Activated CD4-positive, alpha-beta memory T cell treated with anti-CD3 and anti-CD28 coated beads, Interleukin-2, amount 10 ng/mL, durations not matched to agents 7 days and 5 days (primary cell): Measurements from ENCODE around the gene PRDM16. TPM values are rescaled to one million over a fixed set of nuclear protein-coding genes. Genes with fewer than 3 reads are reported as not detected.

Experiments used
- CTCF ChIA-PET: fragments of 350-600 bp; sonication (Branson Sonifier 250); formaldehyde crosslinking; loops from one replicate; lab custom pipeline; 2021; ENCODE audit warnings: antibody characterized with exemption, inconsistent platforms; lab: Charles Lee
- POLR2A ChIA-PET: fragments of 350-600 bp; sonication (Branson Sonifier 250); formaldehyde crosslinking; loops from one replicate; lab custom pipeline; 2021; ENCODE audit warnings: antibody characterized with exemption; lab: Charles Lee
- DNase-seq: peaks from one replicate; pipeline ENCODE4 v3.0.0-alpha.2; 2020
- H3K27ac Mint-ChIP-seq: one replicate; pipeline ENCODE4 v1.8.0; 2021; ENCODE audit warnings: mild to moderate bottlenecking, mixed read lengths
- H3K27me3 Mint-ChIP-seq: one replicate; pipeline ENCODE4 v1.8.0; 2021; ENCODE audit warnings: mixed read lengths
- H3K36me3 Mint-ChIP-seq: one replicate; pipeline ENCODE4 v1.8.0; 2021; ENCODE audit warnings: low read depth, mixed read lengths
- H3K4me1 Mint-ChIP-seq: one replicate; pipeline ENCODE4 v1.8.0; 2021; ENCODE audit warnings: mixed read lengths
- H3K4me3 Mint-ChIP-seq: one replicate; pipeline ENCODE4 v1.8.0; 2021; ENCODE audit warnings: mild to moderate bottlenecking, mixed read lengths
- H3K9me3 Mint-ChIP-seq: one replicate; pipeline ENCODE4 v1.8.0; 2021; ENCODE audit warnings: mixed read lengths
- total RNA-seq, 2 experiments: library from RNA; stranded (reverse); gene quantifications; one replicate each; pipeline ENCODE4 v1.2.3, GENCODE V29; 2021

The PRDM16 gene
- total RNA-seq, 2 experiments from 2014 or later: 0.03 to 0.20 TPM

DNA sequence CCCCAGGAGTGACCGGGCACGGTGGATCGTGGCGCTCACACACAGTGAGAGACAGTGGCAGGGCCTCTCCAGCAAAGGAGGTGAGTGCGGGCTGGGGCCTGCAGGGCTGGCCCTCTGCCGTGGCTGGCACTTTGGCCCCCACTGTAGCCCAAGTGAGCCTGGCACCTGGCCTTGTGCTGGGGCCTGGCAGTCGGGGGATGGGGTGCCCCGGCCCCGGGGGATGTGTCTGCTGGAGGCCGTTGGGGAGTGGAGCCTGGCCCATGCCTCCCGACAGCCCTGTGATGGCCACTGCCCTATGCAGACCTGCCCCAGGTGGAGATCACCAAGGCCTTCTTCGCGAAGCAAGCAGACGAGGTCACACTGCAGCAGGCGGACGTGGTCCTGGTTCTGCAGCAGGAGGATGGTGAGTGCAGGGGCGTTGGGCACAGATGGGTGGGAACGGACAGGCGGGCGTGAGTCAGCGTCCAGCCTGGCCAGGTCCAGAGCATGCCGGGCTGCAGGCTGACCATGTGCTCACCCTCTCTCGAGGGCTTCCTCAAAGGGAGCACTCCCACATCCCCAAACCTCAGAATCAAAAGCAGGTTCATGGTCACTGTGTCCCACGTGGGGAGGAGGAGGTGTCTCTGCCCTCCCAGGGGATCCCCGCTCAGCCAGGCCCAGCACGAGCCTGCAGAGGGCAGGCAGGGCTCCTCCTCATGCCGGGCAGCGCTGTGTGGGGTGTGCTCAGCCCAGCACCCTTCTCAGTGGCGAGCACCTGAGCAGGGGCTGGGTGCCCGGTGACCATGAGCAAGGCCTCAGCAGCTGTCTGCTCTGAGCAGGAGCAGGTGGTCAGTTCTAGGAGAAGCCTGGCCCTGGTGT lies 410.7 kb downstream of the PRDM16 start:
- POLR2A ChIA-PET: no interaction called here
- CTCF ChIA-PET: no interaction called here
- no peak overlapping the region for H3K4me3 Mint-ChIP-seq
- no peaks in the 10 kb centered on the region for H3K9me3 Mint-ChIP-seq
- H3K36me3 Mint-ChIP-seq: no peaks in the 10 kb centered on the region
- no peak overlapping the region for H3K27ac Mint-ChIP-seq
- no peaks in the 10 kb centered on the region for H3K4me1 Mint-ChIP-seq
- no peak for DNase-seq
- no peaks in the 10 kb centered on the region for H3K27me3 Mint-ChIP-seq

DNA sequence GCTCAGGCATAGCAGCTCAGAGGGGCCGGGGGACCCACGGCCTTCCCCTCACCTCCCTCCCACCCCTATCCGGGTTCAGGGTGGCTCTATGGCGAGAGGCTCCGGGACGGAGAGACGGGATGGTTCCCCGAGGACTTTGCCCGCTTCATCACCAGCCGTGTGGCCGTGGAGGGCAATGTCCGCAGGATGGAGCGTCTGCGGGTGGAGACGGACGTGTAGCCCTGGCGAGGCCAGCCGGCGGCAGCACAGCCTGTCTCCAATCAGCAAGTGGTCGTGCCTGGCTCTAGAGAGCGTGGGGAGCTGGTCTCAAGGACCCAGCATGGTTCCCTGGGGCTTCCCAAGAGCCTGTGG lies 411.3 kb downstream of the PRDM16 start:
- no peak overlapping the region for H3K27ac Mint-ChIP-seq
- ChIA-PET CTCF (no interaction called here), POLR2A (no interaction called here)
- no peaks in the 10 kb centered on the region for H3K27me3 Mint-ChIP-seq
- H3K9me3 Mint-ChIP-seq: no peaks in the 10 kb centered on the region
- no peak for DNase-seq
- H3K4me3 Mint-ChIP-seq: no peak overlapping the region
- no peaks in the 10 kb centered on the region for H3K36me3 Mint-ChIP-seq
- H3K4me1 Mint-ChIP-seq: no peaks in the 10 kb centered on the region

DNA sequence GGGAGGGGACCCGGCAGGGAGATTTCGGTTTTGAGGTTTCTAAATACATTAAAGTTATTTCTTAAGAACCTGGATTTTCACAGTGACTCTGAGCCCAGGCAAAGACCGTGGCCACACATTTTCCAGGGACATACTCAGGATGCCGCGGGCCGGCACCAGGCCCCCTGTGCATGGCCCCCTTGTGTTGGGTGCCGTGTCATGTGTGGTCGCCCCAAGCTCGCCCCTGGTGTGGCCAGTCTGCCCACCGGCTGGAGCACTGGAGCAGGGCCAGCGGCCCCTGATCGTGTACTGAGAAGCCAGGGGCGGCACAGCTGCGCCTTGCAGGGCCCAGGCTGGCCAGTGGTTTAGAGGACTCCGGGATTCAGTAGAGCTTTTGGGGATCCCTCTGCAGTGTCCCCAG lies 412.0 kb downstream of the PRDM16 start:
- Mint-ChIP-seq H3K27me3 (no peaks in the 10 kb centered on the region), H3K9me3 (no peaks in the 10 kb centered on the region), H3K27ac (no peak overlapping the region), H3K4me3 (no peak overlapping the region), H3K4me1 (no peaks in the 10 kb centered on the region), H3K36me3 (no peaks in the 10 kb centered on the region)
- DNase-seq: no peak
- POLR2A ChIA-PET: no interaction called here
- CTCF ChIA-PET: no interaction called here

DNA sequence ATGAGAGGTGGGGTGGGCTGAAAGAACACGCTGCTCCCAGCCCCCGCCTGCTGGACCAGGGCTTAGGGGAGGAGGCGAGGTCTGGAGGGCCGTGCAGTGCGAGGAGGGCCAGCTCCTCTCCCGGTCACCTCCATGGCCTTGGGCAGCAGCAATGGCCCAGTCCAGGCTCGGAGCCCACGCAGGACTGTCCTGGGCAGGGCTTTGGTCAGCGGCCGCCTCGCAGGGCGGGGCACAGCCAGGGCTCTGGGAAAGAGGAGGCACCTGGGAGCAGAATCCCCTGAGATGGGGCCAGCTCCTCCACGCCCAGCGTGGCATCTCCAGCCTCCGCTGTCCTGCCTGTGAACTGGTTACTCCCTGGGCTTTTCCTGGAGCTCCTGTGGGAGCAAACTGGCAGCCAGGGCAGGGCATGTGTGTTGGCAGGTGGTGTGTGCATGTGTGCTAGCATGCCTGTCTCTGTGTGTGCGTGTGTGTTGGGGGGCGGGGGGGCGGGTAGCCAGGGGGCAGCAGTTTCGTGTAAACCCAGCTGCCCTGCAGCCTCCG lies 412.9 kb downstream of the PRDM16 start:
- Mint-ChIP-seq H3K27me3 (no peaks in the 10 kb centered on the region), H3K27ac (no peak overlapping the region), H3K9me3 (no peaks in the 10 kb centered on the region), H3K36me3 (no peaks in the 10 kb centered on the region), H3K4me3 (no peak overlapping the region), H3K4me1 (no peaks in the 10 kb centered on the region)
- ChIA-PET CTCF (no interaction called here), POLR2A (no interaction called here)
- DNase-seq: no peak

DNA sequence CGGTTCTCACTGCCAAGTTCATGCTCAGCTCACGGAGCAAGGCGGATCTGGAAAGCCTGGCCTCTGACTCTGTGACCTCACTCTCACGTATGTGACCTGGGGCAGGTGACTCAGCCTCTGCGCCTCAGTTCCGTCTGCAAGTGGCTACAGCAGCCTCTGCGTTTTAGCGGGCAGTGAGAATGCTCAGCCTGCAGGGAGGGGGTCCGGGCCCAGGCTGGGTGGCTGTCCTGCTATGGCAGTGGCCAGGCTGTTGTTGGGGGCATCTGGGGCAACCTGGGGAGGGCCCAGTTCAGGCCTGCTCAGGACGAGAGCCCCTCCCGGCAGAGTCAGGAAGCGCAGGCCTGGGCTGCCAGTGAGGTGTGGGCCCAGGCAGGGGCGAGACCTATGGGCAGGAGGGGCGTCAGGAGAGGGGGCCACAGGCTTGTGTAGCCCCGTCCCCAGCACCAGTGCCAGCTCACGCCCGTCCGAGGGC lies 413.4 kb downstream of the PRDM16 start:
- H3K36me3 Mint-ChIP-seq: no peaks in the 10 kb centered on the region
- H3K9me3 Mint-ChIP-seq: no peaks in the 10 kb centered on the region
- no peaks in the 10 kb centered on the region for H3K27me3 Mint-ChIP-seq
- CTCF ChIA-PET: no interaction called here
- H3K4me1 Mint-ChIP-seq: no peaks in the 10 kb centered on the region
- DNase-seq: no peak
- H3K27ac Mint-ChIP-seq: no peak overlapping the region
- no peak overlapping the region for H3K4me3 Mint-ChIP-seq
- POLR2A ChIA-PET: no interaction called here

DNA sequence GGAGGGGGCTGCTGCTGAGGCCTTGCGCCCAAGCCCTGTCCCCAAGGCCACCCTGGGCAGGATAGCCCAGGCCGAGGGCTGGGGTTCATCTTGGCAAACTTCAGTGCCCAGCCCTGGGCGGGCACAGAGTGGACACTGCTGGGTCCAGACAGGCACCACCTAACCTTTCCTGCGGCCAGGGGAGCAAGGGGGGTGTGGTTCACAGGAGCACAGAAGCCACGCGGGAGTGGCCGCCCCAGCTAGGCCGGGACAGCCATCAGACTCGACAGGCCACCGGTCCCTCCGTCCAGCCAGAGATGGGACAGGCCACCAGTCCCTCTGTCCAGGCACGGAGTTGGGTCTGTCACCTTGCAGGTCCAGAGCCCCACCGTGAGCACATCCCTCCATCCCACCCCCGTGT lies 414.4 kb downstream of the PRDM16 start:
- DNase-seq: no peak
- no peak overlapping the region for H3K4me3 Mint-ChIP-seq
- CTCF ChIA-PET: no interaction called here
- no peaks in the 10 kb centered on the region for H3K27me3 Mint-ChIP-seq
- H3K9me3 Mint-ChIP-seq: no peaks in the 10 kb centered on the region
- no peaks in the 10 kb centered on the region for H3K36me3 Mint-ChIP-seq
- H3K27ac Mint-ChIP-seq: no peak overlapping the region
- POLR2A ChIA-PET: no interaction called here
- H3K4me1 Mint-ChIP-seq: no peaks in the 10 kb centered on the region

DNA sequence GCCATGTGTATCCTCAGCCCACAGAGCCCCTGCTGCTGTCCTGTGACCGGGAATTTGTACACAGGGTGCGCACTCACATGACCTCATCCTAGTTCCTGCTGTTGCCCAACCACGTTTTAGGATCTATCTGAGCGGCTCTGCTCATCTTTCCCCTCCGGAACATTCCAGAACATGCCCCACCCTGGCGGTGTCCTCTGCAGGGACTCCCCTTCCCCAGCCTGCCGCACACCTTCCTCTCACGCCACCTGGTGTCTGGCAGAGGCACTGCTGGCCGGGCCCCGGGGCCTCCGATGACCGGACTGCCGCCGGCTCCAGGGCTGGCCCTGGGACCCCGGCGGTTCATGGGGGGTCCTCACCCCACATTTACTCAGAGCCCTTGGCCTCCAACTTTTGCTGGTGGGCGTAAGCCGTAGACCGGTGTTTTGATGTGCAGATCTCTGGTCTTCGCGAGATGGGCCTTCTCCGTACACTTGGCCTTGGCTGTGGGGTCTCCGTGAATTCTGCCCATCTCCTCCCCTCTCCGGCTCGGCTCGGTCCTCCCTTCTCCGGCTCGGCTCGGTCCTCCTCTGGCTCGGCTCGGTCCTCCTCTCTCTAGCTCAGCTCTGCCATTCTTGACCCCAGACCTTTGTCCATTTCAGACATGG lies 414.9 kb downstream of the PRDM16 start:
- Mint-ChIP-seq H3K36me3 (no peaks in the 10 kb centered on the region), H3K9me3 (no peaks in the 10 kb centered on the region), H3K4me1 (no peaks in the 10 kb centered on the region), H3K4me3 (no peak overlapping the region), H3K27ac (no peak overlapping the region), H3K27me3 (no peaks in the 10 kb centered on the region)
- DNase-seq: peak; percentile 41
- ChIA-PET POLR2A (no interaction called here), CTCF (interaction anchor here (3.7 kb wide), 1 partner anchor 31 kb away, joined by 13 read pairs; no protein-coding TSS in a partner anchor)

DNA sequence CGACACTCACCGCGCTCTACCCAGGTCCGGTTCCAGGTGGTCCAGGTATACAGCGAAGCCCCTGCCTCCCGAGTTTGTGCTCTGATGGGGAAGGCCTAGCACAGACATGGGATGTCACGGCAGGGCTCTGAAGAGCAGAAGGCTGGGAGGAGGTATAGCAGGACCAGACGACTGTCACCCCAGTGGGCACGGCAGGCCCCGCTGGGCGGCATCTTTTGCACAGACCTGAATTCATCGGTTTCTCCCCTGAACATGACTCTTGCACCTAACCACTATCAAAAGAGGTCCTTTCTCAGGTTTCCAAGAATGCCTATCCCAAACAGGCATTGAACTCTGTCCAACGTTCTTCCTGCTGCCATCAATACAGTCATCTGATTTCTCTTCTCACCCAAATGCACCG lies 416.0 kb downstream of the PRDM16 start:
- no peaks in the 10 kb centered on the region for H3K4me1 Mint-ChIP-seq
- H3K27me3 Mint-ChIP-seq: no peaks in the 10 kb centered on the region
- H3K36me3 Mint-ChIP-seq: no peaks in the 10 kb centered on the region
- no peak overlapping the region for H3K27ac Mint-ChIP-seq
- ChIA-PET CTCF (interaction anchor here (0.7 to 3.7 kb wide), 2 partner anchors 32 to 892 kb away, joined by 3 to 13 read pairs; no protein-coding TSS in a partner anchor), POLR2A (no interaction called here)
- no peak for DNase-seq
- no peak overlapping the region for H3K4me3 Mint-ChIP-seq
- no peaks in the 10 kb centered on the region for H3K9me3 Mint-ChIP-seq

Other genes starting within 250 kb of the PRDM16 start
- not detected for gene ACTRT2, start 47.7 kb upstream of the PRDM16 start, total RNA-seq